ENCODE measurements around the gene CDK13.
"Not testable (repeated sequence)": the region's sequence is repeated elsewhere in the genome, so short reads cannot be mapped to it uniquely, and the experiment has no call there.

CDK13 gene

GRCh38 chr7:39949971-39950472 lies at the start of gene CDK13:
Gene CDK13, plus strand, starts transcription at chr7:39950256. Its CDS starts 386 bp downstream, at chr7:39950642.
- DNase-seq (ENCODE audit: low read depth): no peak

- DNase-seq (ENCODE audit: low read depth): no peak
Measured at GRCh38 chr7:39904077-39904486, 46.0 kb upstream of the CDK13 start.

- DNase-seq (ENCODE audit: low read depth): no peak
Measured at GRCh38 chr7:39908141-39908540, 41.9 kb upstream of the CDK13 start.

- DNase-seq (ENCODE audit: low read depth): no peak
Measured at GRCh38 chr7:39908973-39909372, 41.1 kb upstream of the CDK13 start.

- DNase-seq (ENCODE audit: low read depth): no peak
Measured at GRCh38 chr7:39909526-39909925, 40.5 kb upstream of the CDK13 start.

- DNase-seq (ENCODE audit: low read depth): peak; percentile 20
Measured at GRCh38 chr7:39910108-39910869, 39.8 kb upstream of the CDK13 start.

- no peak for DNase-seq (ENCODE audit: low read depth)
Measured at GRCh38 chr7:39911167-39911566, 38.9 kb upstream of the CDK13 start.

- DNase-seq (ENCODE audit: low read depth): not testable (repeated sequence)
Measured at GRCh38 chr7:39915847-39916246, 34.2 kb upstream of the CDK13 start.

- no peak for DNase-seq (ENCODE audit: low read depth)
Measured at GRCh38 chr7:39919646-39920045, 30.4 kb upstream of the CDK13 start.

GRCh38 chr7:39921506-39922175 lies 28.4 kb upstream of the CDK13 start:
- DNase-seq (ENCODE audit: low read depth): no peak

GRCh38 chr7:39922580-39922979 lies 27.5 kb upstream of the CDK13 start:
- DNase-seq (ENCODE audit: low read depth): no peak

GRCh38 chr7:39923091-39923490 lies 27.0 kb upstream of the CDK13 start:
- DNase-seq (ENCODE audit: low read depth): no peak

GRCh38 chr7:39924122-39924521 lies 25.9 kb upstream of the CDK13 start:
- no peak for DNase-seq (ENCODE audit: low read depth)

- no peak for DNase-seq (ENCODE audit: low read depth)
Measured at GRCh38 chr7:39926111-39926510, 23.9 kb upstream of the CDK13 start.

GRCh38 chr7:39927018-39927417 lies 23.0 kb upstream of the CDK13 start:
- DNase-seq (ENCODE audit: low read depth): no peak

GRCh38 chr7:39934132-39934531 lies 15.9 kb upstream of the CDK13 start:
- no peak for DNase-seq (ENCODE audit: low read depth)

- no peak for DNase-seq (ENCODE audit: low read depth)
Measured at GRCh38 chr7:39936761-39937160, 13.3 kb upstream of the CDK13 start.

- DNase-seq (ENCODE audit: low read depth): no peak
Measured at GRCh38 chr7:39937366-39938153, 12.5 kb upstream of the CDK13 start.

- no peak for DNase-seq (ENCODE audit: low read depth)
Measured at GRCh38 chr7:39942883-39943282, 7.2 kb upstream of the CDK13 start.

GRCh38 chr7:39946693-39947092 lies 3.4 kb upstream of the CDK13 start:
- DNase-seq (ENCODE audit: low read depth): no peak

- no peak for DNase-seq (ENCODE audit: low read depth)
Measured at GRCh38 chr7:39948375-39948955, 1.6 kb upstream of the CDK13 start.
